ENCODE results near the gene RUSF1. TPM values are rescaled to one million over a fixed set of nuclear protein-coding genes. Genes with fewer than 3 reads are reported as not detected.

Gene RUSF1
- total and polyA plus RNA-seq, 8 donors: 39.9 to 96.7 (median 51.0) TPM

- WGBS, 2 donors: 70 to 90% methylated on average over 2 of the region's 2 CpGs
- no peaks in the 10 kb centered on the region for H3K36me3 ChIP-seq
- TF ChIP-seq, protein P1, sequence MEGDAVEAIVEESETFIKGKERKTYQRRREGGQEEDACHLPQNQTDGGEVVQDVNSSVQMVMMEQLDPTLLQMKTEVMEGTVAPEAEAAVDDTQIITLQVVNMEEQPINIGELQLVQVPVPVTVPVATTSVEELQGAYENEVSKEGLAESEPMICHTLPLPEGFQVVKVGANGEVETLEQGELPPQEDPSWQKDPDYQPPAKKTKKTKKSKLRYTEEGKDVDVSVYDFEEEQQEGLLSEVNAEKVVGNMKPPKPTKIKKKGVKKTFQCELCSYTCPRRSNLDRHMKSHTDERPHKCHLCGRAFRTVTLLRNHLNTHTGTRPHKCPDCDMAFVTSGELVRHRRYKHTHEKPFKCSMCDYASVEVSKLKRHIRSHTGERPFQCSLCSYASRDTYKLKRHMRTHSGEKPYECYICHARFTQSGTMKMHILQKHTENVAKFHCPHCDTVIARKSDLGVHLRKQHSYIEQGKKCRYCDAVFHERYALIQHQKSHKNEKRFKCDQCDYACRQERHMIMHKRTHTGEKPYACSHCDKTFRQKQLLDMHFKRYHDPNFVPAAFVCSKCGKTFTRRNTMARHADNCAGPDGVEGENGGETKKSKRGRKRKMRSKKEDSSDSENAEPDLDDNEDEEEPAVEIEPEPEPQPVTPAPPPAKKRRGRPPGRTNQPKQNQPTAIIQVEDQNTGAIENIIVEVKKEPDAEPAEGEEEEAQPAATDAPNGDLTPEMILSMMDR (IDR thresholded peaks at IDR 0.05): no peak
- H3K4me3 ChIP-seq: no peak overlapping the region
- FAIRE-seq (no peak), DNase-seq (no peak), ATAC-seq (no peak)
- H3K27me3 ChIP-seq: no peaks in the 10 kb centered on the region
- H3K27ac ChIP-seq: no peak overlapping the region
- no peaks in the 10 kb centered on the region for H3K4me1 ChIP-seq
- H3K9me3 ChIP-seq: no peaks in the 10 kb centered on the region
- intact Hi-C loops (cut with DNase I): no loop called here
Measured at GRCh38 chr16:31519759-31520431, 11.7 kb upstream of the RUSF1 start.

DNA sequence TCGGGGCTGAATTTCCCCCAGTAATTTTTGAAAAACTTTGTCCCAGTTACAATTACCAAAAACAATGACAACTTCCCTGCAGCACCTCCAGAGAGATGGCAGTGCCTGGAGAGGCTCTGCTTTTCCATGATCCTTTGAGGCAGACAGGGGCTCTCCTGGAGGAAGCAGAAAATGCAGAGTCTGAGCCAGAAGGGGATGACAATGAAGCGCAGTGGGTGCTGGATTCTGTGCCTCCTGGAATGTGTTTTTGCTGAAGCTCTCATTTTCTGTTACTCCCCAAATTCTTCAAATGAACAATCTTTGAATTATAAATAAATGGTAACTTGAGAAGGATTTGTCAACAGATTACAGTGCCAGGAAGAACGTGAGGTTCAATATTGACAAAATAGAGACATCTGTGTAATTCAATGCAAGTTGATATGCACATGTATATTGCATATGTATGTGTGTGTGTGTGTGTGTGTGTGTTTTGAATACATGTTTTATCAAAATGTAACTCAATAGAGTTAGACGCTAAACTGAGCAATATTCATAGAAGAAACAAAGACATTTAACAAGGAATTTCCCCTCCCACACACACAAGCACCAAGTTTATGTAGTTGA is 9.7 kb upstream of the RUSF1 start:
- Histone ChIP-seq H3K27me3 (no peaks in the 10 kb centered on the region), H3K9me3 (no peaks in the 10 kb centered on the region), H3K27ac (no peak overlapping the region), H3K4me3 (no peak overlapping the region), H3K4me1 (no peaks in the 10 kb centered on the region), H3K36me3 (no peaks in the 10 kb centered on the region)
- 64 to 66% methylated on average over 4 of the region's 4 CpGs for WGBS, 2 donors
- FAIRE-seq (no peak), ATAC-seq (no peak), DNase-seq (no peak)
- intact Hi-C loops (cut with DNase I): no loop called here
- TF ChIP-seq, protein P1 (IDR thresholded peaks at IDR 0.05): no peak

DNA sequence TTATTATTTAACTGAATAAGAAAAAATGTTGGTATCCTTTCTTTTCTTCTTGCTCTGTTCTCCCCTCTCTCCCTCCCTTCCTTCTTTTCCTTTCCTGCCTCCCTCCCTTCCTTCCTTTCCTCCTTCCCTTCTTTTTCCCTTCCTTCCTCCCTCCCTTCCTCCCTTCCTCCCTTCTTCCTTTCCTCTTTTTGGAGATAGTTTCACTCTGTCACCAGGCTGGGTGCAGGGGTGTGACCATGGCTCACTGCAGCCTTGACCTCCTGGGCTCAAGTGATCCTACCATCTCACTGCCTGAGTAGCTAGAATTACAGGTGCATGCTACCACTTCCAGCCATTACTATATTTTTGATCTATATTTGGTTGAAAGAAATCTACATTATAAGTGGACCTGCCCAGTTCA is 5.7 kb upstream of the RUSF1 start:
- intact Hi-C loops (cut with DNase I): no loop called here
- Histone ChIP-seq H3K27ac (no peak overlapping the region), H3K4me1 (peaks cover 0 to 4% (median 0%) of the 10 kb centered on the region in 3 donors), H3K27me3 (no peaks in the 10 kb centered on the region), H3K4me3 (no peak overlapping the region), H3K36me3 (no peaks in the 10 kb centered on the region), H3K9me3 (no peaks in the 10 kb centered on the region)
- TF ChIP-seq, protein P1 (IDR thresholded peaks at IDR 0.05): no peak
- FAIRE-seq: no peak
- ATAC-seq: no peak
- no peak for DNase-seq

DNA sequence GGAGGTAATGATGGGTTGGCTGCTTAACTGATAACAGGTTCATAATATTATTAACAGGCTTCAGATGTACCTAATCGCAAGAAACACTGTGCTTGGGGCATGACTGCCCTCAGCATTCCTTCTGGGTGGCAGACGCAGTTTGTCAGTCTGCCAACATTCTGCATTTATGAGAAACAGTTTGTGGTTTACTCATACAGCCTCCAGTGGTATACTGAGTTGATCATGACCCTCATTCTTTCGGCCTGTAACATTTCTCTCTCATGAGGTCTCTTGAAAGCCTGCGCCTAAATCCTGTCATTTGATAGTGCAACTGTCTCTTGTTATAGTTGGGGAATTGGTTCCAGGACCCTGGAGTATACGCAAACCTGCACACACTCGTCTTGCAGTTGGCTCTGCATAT is 4.9 kb upstream of the RUSF1 start:
- intact Hi-C loops (cut with DNase I): no loop called here
- FAIRE-seq (no peak), DNase-seq (no peak), ATAC-seq (no peak)
- WGBS, 2 donors: 64 to 79% methylated on average over 6 of the region's 6 CpGs
- H3K27ac ChIP-seq: no peak overlapping the region
- H3K4me1 ChIP-seq: peaks cover 0 to 4% (median 0%) of the 10 kb centered on the region in 3 donors
- no peaks in the 10 kb centered on the region for H3K9me3 ChIP-seq
- TF ChIP-seq, protein P1 (IDR thresholded peaks at IDR 0.05): no peak
- no peak overlapping the region for H3K4me3 ChIP-seq
- H3K36me3 ChIP-seq: no peaks in the 10 kb centered on the region
- no peaks in the 10 kb centered on the region for H3K27me3 ChIP-seq

DNA sequence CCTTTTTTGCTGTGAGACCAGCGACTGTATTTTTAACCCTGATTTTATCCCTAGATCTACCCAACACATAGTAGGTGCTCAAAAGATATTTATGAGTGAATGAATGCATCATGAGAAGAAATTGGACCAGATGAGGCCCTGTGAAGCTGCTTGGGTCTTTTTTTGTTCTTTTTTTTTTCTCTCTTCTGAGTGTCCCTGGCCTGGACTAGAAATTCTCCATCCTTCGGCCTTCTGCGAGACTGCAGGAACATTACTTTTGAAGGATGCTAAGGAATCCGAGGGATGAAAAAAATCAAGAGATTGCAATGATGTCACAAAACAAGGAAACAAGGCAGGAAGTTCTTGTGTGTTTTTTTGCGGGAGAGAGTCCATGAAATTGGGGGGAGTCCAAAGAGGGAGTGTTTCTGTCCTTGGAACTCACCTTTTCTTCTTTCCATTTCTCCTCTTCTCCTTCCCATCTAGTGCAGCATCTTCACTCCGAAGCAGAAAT is 560 bp upstream of the RUSF1 start:
- Histone ChIP-seq H3K36me3 (no peaks in the 10 kb centered on the region), H3K9me3 (no peaks in the 10 kb centered on the region), H3K4me1 (peaks cover 0 to 21% (median 7%) of the 10 kb centered on the region in 3 donors), H3K27ac (peak overlapping the region; percentile 81 to 93 (median 88)), H3K4me3 (peak overlapping the region; percentile 88 to 99 (median 96)), H3K27me3 (no peaks in the 10 kb centered on the region)
- 10 to 17% methylated on average over 6 of the region's 6 CpGs for WGBS, 2 donors
- DNase-seq: no peak
- intact Hi-C loops (cut with DNase I): no loop called here
- FAIRE-seq: no peak
- ATAC-seq: peak; percentile 3 to 24 (median 14)
- TF ChIP-seq, protein P1 (IDR thresholded peaks at IDR 0.05): no peak

Data from pancreas (tissue), 10 donors.